Neural cell (in vitro differentiated cells): ENCODE measurements around the gene ENDOU. TPM values are rescaled to one million over a fixed set of nuclear protein-coding genes. Genes with fewer than 3 reads are reported as not detected.

Experiments
- H2AFZ ChIP-seq: fragments of 200-600, 300-800 bp; sonication (generic), shearing (Covaris generic); 2 replicates; pipeline ENCODE4 v1.6.0; 2014; ENCODE audit warnings: low read depth, mild to moderate bottlenecking, antibody characterized with exemption, low read length, moderate library complexity
- H3F3A ChIP-seq: fragments of 200-600 bp; shearing (Covaris generic); 2 replicates; pipeline ENCODE4 v1.6.1; 2016; ENCODE audit warnings: mild to moderate bottlenecking, moderate library complexity, mixed read lengths, antibody characterized with exemption, low read length; ENCODE audit not compliant: insufficient read depth, poor library complexity, severe bottlenecking
- H3K27ac ChIP-seq: fragments of 200-600, 300-800 bp; sonication (generic), shearing (Covaris generic); 2 replicates; pipeline ENCODE4 v1.5.1; 2014; ENCODE audit warnings: mild to moderate bottlenecking, low read length, moderate library complexity
- H3K27me3 ChIP-seq: fragments of 300-800, 200-600 bp; sonication (generic), shearing (Covaris generic); 2 replicates; pipeline ENCODE4 v1.6.0; 2014; ENCODE audit warnings: mild to moderate bottlenecking, low read depth, low read length, moderate library complexity; ENCODE audit not compliant: insufficient read depth
- H3K36me3 ChIP-seq: fragments of 300-800, 200-600 bp; sonication (generic), shearing (Covaris generic); 2 replicates; pipeline ENCODE4 v1.5.1; 2014; ENCODE audit warnings: mild to moderate bottlenecking, antibody characterized with exemption, low read length, moderate library complexity; ENCODE audit not compliant: insufficient read depth
- H3K4me2 ChIP-seq: fragments of 300-800, 200-600 bp; sonication (generic), shearing (Covaris generic); 2 replicates; pipeline ENCODE4 v1.6.0; 2014; ENCODE audit warnings: mild to moderate bottlenecking, low read length
- H3K4me3 ChIP-seq: fragments of 300-800, 200-600 bp; sonication (generic), shearing (Covaris generic); 2 replicates; pipeline ENCODE4 v1.5.1; 2014; ENCODE audit warnings: mild to moderate bottlenecking, low read length, moderate library complexity
- H3K79me2 ChIP-seq: fragments of 200-600 bp; shearing (Covaris generic); replicated peaks from 2 replicates; pipeline ENCODE4 v1.6.0; 2014; ENCODE audit warnings: mild to moderate bottlenecking, low read length, moderate library complexity; ENCODE audit not compliant: insufficient read depth
- H3K9ac ChIP-seq: fragments of 300-800, 200-600 bp; sonication (generic), shearing (Covaris generic); 2 replicates; pipeline ENCODE4 v1.6.1; 2016; ENCODE audit warnings: mild to moderate bottlenecking, low read length, mixed read lengths
- H3K9me2 ChIP-seq: fragments of 200-600 bp; shearing (Covaris generic); 2 replicates; pipeline ENCODE4 v1.6.1; 2016; ENCODE audit warnings: mild to moderate bottlenecking, low read length, mixed read lengths; ENCODE audit not compliant: insufficient read depth
- H3K9me3 ChIP-seq: fragments of 200-600, 300-800 bp; sonication (generic), shearing (Covaris generic); 2 replicates; pipeline ENCODE4 v1.6.1; 2016; ENCODE audit warnings: mild to moderate bottlenecking, mixed run types, low read length, moderate library complexity, mixed read lengths
- H4K20me1 ChIP-seq: fragments of 200-600 bp; shearing (Covaris generic); 2 replicates; pipeline ENCODE4 v1.6.1; 2016; ENCODE audit warnings: mild to moderate bottlenecking, mixed run types; ENCODE audit not compliant: insufficient read depth
- CTCF ChIP-seq: fragments of 450-650 bp; IDR thresholded peaks from 2 replicates; pipeline ENCODE4 v1.5.1; 2014; ENCODE audit warnings: antibody characterized with exemption, mild to moderate bottlenecking, moderate library complexity; ENCODE audit not compliant: poor library complexity, severe bottlenecking
- EP300 ChIP-seq: fragments of 450-650 bp; conservative IDR thresholded peaks from 2 replicates; pipeline ENCODE4 v1.6.1; 2014; ENCODE audit warnings: antibody characterized with exemption, mild to moderate bottlenecking, moderate library complexity; ENCODE audit not compliant: poor library complexity, severe bottlenecking
- EZH2 ChIP-seq: fragments of 200-600, 300-800 bp; shearing (Covaris generic), sonication (generic); IDR thresholded peaks from 2 replicates; pipeline ENCODE4 v1.6.1; 2014; ENCODE audit warnings: antibody characterized with exemption, low read length, borderline replicate concordance, mild to moderate bottlenecking; ENCODE audit not compliant: insufficient read depth, poor library complexity, severe bottlenecking
- MXI1 ChIP-seq: fragments of 450-650 bp; conservative IDR thresholded peaks from 2 replicates; pipeline ENCODE4 v1.6.1; 2014; ENCODE audit warnings: antibody characterized with exemption, mild to moderate bottlenecking; ENCODE audit not compliant: poor library complexity, severe bottlenecking
- POLR2AphosphoS5 ChIP-seq: IDR thresholded peaks from 2 replicates; pipeline ENCODE4 v1.6.1; 2012
- RAD21 ChIP-seq: fragments of 450-650 bp; conservative IDR thresholded peaks from 2 replicates; pipeline ENCODE4 v1.6.1; 2014; ENCODE audit warnings: antibody characterized with exemption, mild to moderate bottlenecking, moderate library complexity
- SMC3 ChIP-seq: fragments of 450-650 bp; conservative IDR thresholded peaks from 2 replicates; pipeline ENCODE4 v1.6.1; 2014; ENCODE audit warnings: antibody characterized with exemption, mild to moderate bottlenecking, moderate library complexity; ENCODE audit not compliant: poor library complexity
- TAF1 ChIP-seq: IDR thresholded peaks from 2 replicates; pipeline ENCODE4 v1.6.1; 2012; ENCODE audit warnings: low read depth
- polyA plus RNA-seq: library from polyadenylated mRNA; depleted of rRNA; stranded (reverse); fragments of >200 nt; gene quantifications from 2 replicates; pipeline ENCODE4 v1.2.3, GENCODE V29; 2014
- TF ChIP-seq, protein P1 (sequence below): IDR thresholded peaks from 2 replicates; pipeline ENCODE4 v1.6.1; 2012; ENCODE audit warnings: borderline replicate concordance

ENDOU gene
- polyA plus RNA-seq, 1 donor from 2014 or later: not detected

DNA sequence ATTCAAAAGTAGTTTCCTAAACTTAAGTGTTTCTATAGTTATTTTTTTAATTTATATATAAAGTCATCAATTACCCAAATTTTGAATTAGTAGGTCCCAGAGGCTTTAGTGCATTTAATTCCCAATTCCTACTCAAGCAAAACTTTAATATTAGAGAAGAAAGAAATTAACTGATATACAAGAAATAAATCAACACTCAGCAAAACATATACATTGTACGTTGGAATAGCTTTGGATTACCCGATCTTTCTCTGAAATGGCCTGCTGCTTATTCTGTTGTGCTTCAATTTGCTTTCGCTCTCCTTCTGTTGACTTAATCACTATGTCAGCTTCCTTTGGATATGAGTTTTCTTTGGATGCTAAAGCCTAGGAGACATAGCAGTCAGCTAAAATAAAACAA, 37.7 kb downstream of the ENDOU start:
- Histone ChIP-seq H3F3A (no peaks in the 10 kb centered on the region), H3K9me2 (no peaks in the 10 kb centered on the region), H3K9ac (no peak overlapping the region), H3K27me3 (no peaks in the 10 kb centered on the region), H3K9me3 (no peaks in the 10 kb centered on the region), H3K36me3 (no peaks in the 10 kb centered on the region), H4K20me1 (no peaks in the 10 kb centered on the region), H2AFZ (no peak overlapping the region), H3K4me2 (no peak overlapping the region), H3K4me3 (no peak overlapping the region), H3K27ac (no peak overlapping the region), H3K79me2 (no peaks in the 10 kb centered on the region)
- TF ChIP-seq EZH2 (no peak), MXI1 (no peak), POLR2AphosphoS5 (no peak), SMC3 (no peak), EP300 (no peak), RAD21 (no peak), TAF1 (no peak), CTCF (no peak)
- TF ChIP-seq, protein P1, sequence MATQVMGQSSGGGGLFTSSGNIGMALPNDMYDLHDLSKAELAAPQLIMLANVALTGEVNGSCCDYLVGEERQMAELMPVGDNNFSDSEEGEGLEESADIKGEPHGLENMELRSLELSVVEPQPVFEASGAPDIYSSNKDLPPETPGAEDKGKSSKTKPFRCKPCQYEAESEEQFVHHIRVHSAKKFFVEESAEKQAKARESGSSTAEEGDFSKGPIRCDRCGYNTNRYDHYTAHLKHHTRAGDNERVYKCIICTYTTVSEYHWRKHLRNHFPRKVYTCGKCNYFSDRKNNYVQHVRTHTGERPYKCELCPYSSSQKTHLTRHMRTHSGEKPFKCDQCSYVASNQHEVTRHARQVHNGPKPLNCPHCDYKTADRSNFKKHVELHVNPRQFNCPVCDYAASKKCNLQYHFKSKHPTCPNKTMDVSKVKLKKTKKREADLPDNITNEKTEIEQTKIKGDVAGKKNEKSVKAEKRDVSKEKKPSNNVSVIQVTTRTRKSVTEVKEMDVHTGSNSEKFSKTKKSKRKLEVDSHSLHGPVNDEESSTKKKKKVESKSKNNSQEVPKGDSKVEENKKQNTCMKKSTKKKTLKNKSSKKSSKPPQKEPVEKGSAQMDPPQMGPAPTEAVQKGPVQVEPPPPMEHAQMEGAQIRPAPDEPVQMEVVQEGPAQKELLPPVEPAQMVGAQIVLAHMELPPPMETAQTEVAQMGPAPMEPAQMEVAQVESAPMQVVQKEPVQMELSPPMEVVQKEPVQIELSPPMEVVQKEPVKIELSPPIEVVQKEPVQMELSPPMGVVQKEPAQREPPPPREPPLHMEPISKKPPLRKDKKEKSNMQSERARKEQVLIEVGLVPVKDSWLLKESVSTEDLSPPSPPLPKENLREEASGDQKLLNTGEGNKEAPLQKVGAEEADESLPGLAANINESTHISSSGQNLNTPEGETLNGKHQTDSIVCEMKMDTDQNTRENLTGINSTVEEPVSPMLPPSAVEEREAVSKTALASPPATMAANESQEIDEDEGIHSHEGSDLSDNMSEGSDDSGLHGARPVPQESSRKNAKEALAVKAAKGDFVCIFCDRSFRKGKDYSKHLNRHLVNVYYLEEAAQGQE: no peak

GRCh38 chr12:47686645-47687240, 38.5 kb downstream of the ENDOU start:
- Histone ChIP-seq H3K27me3 (no peaks in the 10 kb centered on the region), H3K36me3 (no peaks in the 10 kb centered on the region), H3K27ac (no peak overlapping the region), H2AFZ (no peak overlapping the region), H3K9me2 (no peaks in the 10 kb centered on the region), H3K9ac (no peak overlapping the region), H3K4me3 (no peak overlapping the region), H3K9me3 (no peaks in the 10 kb centered on the region), H3K4me2 (no peak overlapping the region), H3K79me2 (no peaks in the 10 kb centered on the region), H3F3A (no peaks in the 10 kb centered on the region), H4K20me1 (no peaks in the 10 kb centered on the region)
- TF ChIP-seq TAF1 (no peak), RAD21 (peak; percentile 94), POLR2AphosphoS5 (no peak), CTCF (peak; percentile 87), MXI1 (no peak), SMC3 (peak; percentile 95)
- TF ChIP-seq, protein P1: no peak
